ENCODE data around the gene CSMD2.

The CSMD2 gene

GRCh38 chr1:33633019-33633801 lies 531.8 kb downstream of the CSMD2 start:
- DNase-seq (ENCODE audit: low read depth) = peak; percentile 59
- no peak overlapping the region for H3K4me3 ChIP-seq (ENCODE audit: control insufficient read depth, low read depth, low read length)
- peak; percentile 100 for TF ChIP-seq CTCF (IDR thresholded peaks at IDR 0.05; ENCODE audit: control insufficient read depth, insufficient read depth, low read depth, low read length, missing control alignments)

- no peak for TF ChIP-seq CTCF (IDR thresholded peaks at IDR 0.05; ENCODE audit: control insufficient read depth, insufficient read depth, low read depth, low read length, missing control alignments)
- H3K4me3 ChIP-seq (ENCODE audit: control insufficient read depth, low read depth, low read length) = no peak overlapping the region
- DNase-seq (ENCODE audit: low read depth) = no peak
Measured at GRCh38 chr1:33630686-33631085, 534.3 kb downstream of the CSMD2 start.

- no peak for DNase-seq (ENCODE audit: low read depth)
- no peak overlapping the region for H3K4me3 ChIP-seq (ENCODE audit: control insufficient read depth, low read depth, low read length)
- TF ChIP-seq CTCF (IDR thresholded peaks at IDR 0.05; ENCODE audit: control insufficient read depth, insufficient read depth, low read depth, low read length, missing control alignments) = no peak
Measured at GRCh38 chr1:33626801-33627200, 538.2 kb downstream of the CSMD2 start.

GRCh38 chr1:33624991-33625870 lies 539.8 kb downstream of the CSMD2 start:
- peak; percentile 23 for TF ChIP-seq CTCF (IDR thresholded peaks at IDR 0.05; ENCODE audit: control insufficient read depth, insufficient read depth, low read depth, low read length, missing control alignments)
- H3K4me3 ChIP-seq (ENCODE audit: control insufficient read depth, low read depth, low read length) = no peak overlapping the region
- no peak for DNase-seq (ENCODE audit: low read depth)

- DNase-seq (ENCODE audit: low read depth) = no peak
- TF ChIP-seq CTCF (IDR thresholded peaks at IDR 0.05; ENCODE audit: control insufficient read depth, insufficient read depth, low read depth, low read length, missing control alignments) = no peak
- H3K4me3 ChIP-seq (ENCODE audit: control insufficient read depth, low read depth, low read length) = no peak overlapping the region
Measured at GRCh38 chr1:33624261-33624990, 540.6 kb downstream of the CSMD2 start.

GRCh38 chr1:33623811-33624210 lies 541.2 kb downstream of the CSMD2 start:
- no peak overlapping the region for H3K4me3 ChIP-seq (ENCODE audit: control insufficient read depth, low read depth, low read length)
- no peak for TF ChIP-seq CTCF (IDR thresholded peaks at IDR 0.05; ENCODE audit: control insufficient read depth, insufficient read depth, low read depth, low read length, missing control alignments)
- DNase-seq (ENCODE audit: low read depth) = no peak
